ENCODE measurements around the gene ENPP1.

GRCh38 chr6:131885237-131885636 lies 77.4 kb downstream of the ENPP1 start:
- no peak for TF ChIP-seq CTCF (IDR thresholded peaks at IDR 0.05)
- TF ChIP-seq RCOR1 (IDR thresholded peaks at IDR 0.05; ENCODE audit: low read length), result no peak
- TF ChIP-seq EP300 (IDR thresholded peaks at IDR 0.05; ENCODE audit: borderline replicate concordance in 1 of 2, low read depth in 1 of 2, low read length in 1 of 2), result no peak
- TF ChIP-seq ELF1 (IDR thresholded peaks at IDR 0.05), result no peak

Measured in SK-N-SH (cell line).